Activated gamma-delta T cell treated with Interleukin-2 at 50 U/mL for 16 hours (primary cell): Measurements from ENCODE around the gene CAPN11.

Source experiments
- DNase-seq: peaks from one replicate; pipeline ENCODE4 v3.0.0-alpha.2; 2020

Gene CAPN11

DNA sequence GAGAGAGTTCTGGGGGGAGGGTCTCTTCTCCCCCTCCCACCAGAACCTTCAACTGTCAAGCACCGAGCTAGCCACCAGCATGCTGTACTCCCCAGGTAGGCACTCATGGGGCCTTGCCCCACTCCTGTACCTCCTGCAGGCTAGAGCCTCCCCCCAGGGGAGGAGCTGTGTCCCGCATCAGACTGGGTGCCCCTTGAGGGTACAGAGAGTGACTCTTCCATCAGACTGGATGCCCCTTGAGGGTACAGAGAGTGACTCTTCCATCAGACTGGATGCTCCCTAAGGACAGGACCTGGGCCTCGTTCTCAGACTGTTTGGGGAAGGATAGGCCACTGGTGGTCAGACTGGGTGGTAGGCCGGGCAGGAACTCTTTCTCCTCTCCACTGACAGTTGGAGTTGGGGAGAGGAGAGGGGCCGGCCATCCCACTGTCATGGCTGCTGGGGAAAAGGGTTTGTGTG, at the start of gene CAPN11:
TSS of gene CAPN11 (plus strand) at position 51 of the 459 bp plus-strand sequence. CDS start at position 80, 29 bp downstream.
- DNase-seq: no peak

DNA sequence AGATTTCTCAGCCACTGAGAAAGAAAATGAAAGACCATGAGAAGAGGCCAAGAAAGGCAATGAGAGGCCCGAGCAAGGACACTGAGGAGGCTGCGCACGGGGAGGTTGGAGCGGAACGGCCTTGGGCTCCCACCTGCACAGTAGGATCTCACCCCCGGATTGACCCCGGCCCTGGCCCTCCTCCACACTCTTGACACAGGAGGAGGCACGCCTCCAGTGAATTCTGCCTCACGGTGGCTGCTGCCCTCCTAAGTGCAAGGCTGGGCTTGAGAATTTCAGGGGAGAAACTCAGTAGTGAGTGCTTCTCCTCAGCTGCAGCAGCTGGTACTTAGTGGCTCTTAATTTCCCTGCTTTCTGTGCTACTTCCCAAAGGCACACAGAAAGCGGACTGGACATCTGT, 49.4 kb upstream of the CAPN11 start:
- DNase-seq: no peak

DNA sequence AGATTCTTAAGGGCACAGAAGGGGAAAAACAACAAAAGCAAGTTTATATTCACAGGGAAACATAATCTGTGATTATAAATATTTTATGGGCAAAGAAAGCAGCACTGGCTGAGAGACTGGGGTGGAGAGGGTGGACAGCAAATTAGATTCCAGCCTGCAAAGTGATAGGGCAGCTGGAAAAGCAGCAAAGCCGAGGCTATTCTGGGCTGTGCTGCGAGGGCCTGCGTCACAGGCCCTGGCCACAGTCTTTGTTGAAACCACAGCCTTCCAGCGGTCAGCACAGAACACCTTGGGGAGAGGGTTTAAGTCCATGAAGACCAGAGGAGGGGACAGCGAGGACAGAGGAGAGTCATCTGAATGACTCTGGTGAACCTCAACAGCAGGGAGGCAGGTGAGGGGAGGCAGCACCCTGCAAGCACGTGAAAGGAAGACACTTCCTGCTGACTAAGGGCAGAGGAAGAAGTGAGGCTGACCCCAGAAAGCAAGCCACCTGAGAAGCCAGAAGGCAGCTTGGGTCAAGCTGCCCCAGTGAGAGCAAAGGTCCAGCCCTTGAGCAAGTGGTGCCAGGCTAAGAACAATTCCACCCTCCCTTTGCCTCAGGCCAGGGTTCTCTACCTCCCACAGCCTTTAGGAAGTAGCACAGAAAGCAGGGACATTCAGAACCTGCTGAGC, 48.5 kb upstream of the CAPN11 start:
- no peak for DNase-seq

DNA sequence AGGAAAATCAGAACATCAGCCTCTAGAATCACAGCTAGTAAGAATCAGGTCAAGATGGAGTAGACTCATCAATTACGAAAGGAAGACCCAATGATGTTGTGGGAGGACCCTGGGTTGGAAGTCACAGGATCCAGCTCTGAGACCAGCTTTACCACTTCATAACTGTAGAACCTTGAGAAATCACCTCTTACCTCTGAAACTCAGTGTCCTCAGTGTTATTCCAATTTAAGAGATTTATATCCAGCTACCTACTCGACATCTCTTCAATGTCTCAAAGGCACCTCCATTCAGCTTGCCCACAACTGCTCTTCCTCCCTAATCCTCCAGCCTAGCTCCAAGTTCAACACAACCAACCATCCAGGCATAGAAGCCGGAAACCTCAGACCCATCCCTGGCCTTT, 47.7 kb upstream of the CAPN11 start:
- DNase-seq: no peak

DNA sequence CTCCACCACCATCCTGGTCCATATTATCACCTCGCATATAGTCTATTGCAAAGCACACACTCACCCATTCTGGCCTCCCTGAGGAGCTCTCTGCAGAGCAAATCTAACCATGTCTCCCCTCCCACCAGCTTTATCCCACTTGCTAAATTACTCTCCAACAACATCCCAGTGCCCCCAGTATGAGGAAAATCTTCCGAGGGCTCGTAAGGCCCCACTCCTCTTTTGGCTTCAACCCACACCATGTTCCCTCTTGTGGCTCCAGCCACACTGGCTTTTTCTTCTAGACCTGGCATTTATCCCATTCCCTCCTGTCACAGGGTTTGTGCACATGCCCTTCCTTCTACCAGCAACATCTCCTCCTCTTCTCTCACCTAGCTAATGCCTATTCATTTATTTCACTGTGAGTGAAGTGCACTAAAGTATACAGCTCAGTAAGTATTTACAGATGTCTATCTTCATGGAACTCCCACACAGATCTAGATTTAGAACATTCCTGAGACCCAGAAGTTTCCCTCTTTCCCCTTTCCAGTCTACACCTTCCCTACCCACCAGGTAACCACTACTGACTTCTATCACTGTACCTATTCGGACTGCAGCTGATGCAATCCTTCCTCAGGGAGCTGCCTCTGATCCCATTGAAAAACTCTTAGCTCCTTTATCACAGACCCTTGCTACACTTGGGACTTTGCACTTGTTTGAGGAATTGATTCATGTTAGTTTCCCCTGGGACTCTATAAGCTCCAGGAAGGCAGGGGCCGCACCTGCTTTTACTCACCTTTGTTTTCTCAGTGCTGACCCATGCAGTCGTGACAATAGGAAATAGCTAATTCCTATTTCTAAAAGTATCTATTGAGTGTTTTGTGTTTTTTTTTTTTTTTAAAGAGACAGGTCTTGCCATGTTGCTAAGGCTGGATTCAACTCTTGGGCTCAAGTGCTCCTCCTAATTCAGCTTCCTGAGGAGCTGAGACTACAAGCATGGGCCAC, 46.9 kb upstream of the CAPN11 start:
- no peak for DNase-seq

DNA sequence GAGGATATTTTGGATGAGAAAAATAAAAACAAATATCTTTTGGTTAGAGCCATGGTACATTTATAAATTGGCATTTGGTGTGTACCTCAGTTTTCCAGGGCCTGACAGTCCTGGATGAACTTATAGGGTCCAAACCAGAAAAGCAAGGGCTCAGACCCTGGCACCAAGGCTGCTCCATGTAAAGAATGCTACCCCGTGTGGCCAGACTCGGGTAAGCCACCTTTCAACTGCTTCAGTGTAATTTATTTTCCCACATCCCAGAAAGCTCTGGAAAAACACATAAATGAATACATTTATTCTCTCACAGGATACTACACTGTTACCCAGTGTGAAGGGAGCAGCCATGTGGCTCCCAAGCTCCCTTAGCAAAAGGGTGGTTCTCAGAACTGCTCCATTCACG, 45.2 kb upstream of the CAPN11 start:
- DNase-seq: no peak

DNA sequence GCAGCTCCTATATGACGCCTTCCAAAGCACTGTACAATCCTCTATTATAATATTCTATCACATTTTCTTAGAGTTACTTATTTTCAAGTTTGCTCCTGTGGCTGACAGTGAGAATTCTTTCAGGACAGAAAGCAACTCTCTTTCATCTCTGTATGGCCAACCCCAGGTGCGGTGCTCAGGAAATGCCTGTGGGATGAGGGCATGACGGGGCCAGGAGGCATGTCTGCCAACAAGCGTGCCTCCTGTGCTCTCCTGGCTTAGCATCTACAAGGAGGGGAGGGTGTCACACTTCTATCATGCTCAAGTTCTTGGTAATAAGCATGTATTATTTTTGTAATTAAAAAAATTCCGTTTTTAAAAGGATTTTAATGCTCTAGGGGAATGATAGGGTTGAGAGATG, 42.8 kb upstream of the CAPN11 start:
- no peak for DNase-seq

DNA sequence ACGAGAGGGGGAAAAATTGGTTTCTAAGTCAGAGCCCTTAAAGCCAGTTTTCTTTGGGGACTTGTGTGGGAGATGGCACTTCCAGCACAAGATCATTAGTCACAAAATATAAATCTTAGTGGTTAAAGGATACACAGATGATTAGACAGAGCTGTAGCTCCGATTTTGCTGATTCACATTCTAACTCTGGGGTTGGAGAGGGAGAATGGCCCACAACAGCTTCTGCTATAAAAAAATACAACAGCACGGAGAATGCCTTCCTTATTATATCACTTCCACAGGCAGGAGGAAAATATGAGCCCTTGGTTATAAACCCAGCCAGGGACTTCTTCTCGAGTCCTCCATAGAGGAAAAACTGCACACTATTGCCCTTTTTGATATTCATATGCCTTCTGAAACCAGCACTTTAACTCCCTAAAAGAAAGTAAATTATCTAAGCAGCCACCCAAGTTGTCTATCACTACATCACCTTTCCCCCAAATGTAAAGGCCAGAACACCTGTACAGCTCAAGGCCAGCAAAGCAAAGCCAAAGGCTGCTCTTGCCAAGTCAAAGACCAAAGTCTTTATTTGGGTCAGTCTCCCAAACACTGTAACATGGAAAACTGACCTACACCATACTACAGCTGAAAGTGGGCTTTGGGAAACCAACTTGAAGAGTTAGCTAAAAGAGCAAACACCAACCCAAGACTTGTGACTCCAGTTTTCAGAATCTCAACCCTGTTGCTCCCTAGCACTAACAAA, 41.8 kb upstream of the CAPN11 start:
- DNase-seq: no peak

DNA sequence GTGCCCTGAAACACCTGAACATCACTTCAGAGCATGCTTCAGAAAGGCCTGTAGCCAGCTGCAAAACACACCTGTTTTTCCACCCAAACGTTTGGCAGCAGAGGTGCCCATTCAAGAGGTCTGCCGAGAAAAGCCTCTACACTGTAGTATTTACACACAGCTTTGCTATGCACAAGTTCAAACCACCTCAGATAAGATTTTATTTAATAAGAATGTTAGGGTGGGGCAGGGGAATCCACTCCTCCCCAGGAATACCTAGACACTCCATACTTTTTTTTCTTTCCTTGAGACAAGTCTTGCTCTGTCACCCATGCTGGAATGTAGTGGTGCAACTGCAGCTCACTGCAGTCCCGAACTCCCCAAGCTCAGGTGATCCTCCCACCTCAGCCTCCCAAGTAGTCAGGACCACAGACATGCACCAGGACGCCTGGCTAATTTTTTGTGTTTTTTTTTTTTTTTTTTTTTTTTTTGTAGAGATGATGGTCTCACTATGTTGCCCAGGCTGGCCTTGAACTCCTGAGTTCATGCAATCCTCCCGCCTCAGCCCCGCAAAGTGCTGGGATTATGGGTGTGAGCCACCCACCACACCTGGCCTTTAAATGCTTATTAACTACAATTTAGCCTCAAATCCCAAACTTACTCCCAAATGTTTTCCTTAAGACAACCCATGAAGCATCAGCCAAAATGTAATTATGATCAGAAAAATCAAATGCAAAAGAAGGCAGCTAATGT, 41.1 kb upstream of the CAPN11 start:
- DNase-seq: no peak

DNA sequence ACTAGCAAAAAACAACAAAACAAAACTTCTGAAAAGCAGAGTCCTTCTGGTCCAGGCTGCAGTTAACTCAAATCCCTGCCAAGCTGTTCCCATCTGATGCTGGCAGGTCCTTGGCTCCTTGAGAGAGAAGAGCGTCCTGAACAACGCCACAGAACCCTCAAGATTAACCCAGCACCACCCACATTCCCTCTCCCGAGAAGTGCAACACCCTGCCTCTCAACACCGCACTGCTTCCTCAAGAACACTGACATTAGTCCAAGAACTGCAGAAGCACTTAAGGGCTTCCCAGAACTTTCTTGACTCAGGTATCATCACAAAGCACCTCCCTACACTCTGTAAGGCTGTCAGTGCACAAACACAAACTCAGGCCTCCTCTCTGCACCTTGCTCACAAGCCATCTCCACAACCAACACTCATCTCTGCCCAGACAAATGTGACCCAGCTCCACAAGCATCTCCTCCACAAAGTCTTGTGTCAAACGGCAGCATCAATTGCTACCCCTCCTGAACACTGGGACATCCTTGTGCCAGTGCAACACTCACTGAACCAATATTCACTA, 38.8 kb upstream of the CAPN11 start:
- DNase-seq: no peak

DNA sequence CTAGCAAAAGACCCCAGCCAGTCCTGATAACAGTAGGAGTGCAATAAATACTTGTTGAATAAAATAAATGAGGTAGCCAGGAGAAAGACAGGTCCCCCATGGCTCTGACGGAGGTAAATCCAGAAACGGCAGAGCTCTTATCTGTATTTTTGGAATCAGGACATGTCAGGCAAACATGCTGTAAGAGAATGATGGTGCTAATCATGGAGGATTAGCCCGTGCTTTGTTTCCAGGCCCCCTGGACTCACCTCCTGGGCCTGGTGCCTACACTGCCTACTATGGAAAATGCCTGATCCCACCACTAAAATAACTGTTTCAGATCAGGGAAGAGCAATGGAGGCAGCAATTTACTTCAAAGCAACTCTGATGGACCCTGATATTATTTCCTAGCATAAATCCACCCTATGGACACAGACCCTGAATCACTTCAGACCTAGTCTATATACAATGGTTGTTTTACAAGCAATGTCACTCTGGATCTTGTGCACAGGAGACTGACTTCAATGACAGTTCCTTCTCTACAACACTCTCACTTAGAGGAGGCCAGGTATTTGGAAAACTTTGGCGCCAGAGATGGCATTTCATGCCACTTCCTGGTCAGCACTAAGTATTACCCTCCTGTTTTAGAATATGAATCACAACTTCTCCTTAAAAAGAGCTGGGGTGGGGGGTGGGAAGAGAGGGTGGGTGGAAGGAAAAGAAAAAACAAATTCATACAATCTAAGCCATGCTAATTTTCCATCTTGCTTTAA, 37.8 kb upstream of the CAPN11 start:
- no peak for DNase-seq

DNA sequence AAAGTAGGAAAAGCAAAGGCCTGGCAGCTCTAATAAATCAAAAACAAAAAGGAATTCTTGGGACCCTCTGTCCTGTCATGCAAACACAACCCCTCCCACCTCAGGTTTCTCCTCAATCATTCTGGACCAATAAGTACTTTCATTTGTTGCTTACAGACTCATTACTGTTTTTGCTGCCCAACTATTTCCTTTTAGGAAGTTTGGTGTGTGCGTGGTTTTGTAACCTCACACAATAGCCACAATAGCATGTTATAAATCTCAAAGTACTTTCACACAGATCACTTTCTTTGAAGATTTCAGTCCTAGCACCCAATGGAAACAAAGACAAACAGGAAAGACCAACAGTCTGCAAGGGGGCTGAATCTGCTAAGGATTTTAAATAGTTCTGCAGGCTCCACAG, 35.8 kb upstream of the CAPN11 start:
- no peak for DNase-seq

DNA sequence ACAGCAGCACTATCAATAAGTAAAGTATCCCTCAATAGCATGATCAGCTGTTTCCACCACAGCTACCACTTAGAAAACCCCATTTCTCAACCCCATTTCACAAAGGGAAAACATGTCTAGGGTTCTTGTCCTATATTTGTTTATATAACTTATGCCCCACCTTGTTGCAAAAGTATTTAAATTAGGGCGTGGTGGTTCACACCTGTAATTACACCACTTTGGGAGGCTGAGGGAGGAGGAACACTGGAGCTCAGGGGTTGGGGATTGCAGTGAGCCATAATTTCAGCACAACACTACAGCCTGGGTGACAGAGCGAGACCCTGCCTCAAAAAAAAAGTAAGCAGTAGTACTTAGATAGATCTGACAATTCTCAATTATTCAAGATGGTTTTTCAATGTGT, 35.1 kb upstream of the CAPN11 start:
- no peak for DNase-seq

DNA sequence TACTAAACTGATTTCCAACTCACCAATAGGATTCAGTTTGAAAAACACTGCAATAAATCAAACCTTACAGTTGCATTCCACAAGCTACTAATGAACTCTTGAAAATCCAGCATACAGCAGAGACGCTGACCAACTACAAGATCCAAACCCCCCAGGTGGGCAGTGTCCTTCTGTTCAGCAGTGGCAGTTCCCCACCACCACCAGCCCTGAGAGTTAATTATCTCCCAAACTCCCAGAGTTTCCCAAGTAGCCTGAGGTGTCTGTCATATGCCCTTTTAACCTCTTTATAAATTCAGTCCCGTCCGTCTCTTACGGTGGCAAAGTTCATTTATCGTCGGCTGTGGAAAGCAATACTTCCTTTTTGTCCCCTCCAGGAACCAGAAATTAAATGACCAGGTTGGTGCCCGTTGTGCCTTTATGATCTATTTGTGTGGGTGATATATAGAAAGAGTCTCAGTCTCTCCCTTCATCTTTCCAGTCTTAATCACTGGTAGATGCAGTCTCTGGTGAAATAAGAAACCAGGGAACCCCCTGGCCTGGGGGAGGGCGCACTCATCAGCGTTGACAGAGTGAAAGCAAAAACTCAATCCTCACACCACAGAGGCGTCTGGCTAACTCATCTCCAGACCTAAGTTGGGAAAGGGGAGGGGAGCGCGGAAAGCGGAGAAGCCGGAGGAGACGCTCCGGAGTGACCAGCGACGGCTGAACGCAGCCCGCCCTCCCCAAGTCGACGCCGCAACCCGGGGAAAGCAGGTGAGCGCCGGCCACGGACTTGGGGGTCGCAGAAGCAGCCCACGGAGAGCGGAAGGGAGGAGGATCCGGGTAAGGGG, 32.1 kb upstream of the CAPN11 start:
- peak; percentile 44 for DNase-seq

DNA sequence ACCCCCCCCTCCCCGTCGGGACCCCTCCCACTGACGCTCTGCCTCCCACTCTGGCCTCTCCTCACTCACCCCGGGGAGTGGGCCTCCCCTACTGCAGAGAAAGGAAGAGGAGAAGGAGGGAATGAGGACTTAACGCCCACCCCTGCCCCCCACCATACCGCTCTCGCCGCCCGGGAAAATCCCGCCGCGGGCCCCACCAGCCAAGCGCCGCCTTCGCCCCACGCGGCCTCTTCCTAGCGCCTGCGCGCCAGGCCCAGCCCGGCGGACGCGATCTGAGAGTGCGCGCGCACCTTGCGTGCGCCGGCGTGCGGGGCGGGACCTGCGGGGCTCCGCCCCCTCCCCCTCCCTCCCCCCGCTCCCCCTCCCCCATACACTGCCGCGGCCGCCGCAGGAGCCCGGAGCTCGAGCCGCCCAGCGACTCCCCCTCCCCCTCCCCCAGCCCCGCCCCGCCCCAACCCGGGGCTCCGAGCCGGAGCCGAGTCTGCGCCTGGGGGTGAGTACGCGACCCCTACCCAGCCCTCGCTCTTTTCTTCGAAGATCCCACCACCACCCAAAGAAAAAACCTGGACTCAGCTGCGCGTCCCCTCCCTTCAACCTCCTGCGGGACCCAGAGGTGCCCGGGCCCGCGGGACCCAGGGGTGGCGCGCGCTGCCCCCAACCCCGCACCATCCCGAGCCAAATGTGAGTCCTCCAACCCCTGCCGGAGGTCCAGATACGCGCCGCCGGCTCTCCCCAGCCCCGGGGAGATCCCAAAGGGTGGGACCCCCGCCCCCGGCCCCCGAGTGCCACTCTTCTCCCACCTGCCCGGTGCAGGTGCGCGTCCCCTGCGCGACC, 31.2 kb upstream of the CAPN11 start, which contains the start of the genes MRPL14 and TMEM63B:
TSS of gene MRPL14 (minus strand) at position 267 of the 834 bp plus-strand sequence. CDS start 10,841 bp downstream, outside the sequence.
TSS of gene TMEM63B (plus strand) at position 369 of the 834 bp plus-strand sequence. CDS start 7,031 bp downstream, outside the sequence.
- DNase-seq: peak; percentile 87

DNA sequence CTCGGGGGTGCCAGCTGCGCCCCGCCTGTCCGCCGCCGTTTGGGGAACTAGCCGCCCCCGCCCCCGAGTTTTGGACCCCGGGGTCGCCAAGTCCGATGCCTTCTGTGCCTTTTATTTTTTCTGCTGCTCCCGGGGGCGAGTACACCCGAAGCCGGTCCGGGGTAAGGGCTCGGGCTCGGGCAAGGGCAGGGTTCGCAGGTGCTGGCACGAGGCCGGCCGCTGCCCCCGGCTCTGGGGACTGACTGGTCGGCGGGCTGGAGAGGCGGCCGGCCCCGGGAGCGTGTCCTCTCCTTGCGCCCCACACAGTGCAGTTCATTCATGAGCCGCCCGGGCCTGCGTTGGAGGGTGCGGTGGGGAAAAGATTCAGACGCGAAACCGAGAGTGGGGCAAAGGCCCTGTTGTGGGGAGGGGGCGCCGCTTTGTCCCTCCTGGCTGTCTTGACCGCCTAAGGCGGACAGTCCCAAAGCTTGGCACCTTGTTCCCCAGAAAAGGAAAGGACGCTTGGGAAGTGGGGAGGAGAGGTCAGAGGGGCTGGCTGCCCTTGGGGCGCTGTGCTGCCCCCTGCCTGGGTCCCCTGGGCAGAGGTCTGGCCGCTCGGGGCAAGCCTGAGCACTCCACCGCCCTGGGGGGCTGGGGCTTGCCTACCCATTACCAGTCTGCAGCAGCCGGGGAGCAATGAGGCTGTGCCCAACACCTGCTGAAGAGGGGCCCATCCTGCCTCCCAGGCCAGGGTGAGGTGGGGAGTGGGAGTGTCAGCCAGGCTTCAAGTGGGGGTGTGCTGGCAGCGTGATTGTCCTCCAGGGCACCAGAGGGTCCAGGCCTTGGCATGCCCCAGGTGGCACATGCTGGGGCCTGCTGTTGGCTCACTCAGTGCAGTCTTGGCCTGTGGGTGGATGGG, 30.4 kb upstream of the CAPN11 start:
- no peak for DNase-seq

DNA sequence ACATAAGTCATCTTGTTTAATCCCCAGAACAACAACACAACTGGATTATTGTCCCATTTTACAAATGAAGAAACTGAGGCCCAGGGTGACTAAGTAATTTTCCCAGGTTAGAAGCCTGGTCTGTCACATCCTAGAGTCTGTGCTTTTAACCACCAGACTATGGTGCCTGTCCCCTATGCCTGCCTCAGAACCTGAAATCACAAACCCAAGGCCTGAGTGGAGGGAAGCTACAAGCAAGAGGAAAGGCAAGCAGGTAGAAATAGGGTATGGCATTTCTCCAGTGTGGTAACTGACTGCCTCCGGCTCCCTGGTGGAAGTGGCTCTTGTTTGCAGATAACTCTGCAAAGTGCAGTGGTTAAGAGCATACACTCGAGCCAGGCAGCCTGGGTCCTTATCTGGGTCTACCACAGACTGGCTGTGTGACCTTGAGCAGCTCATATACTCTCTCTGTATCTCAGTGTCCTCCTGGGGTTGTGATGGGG, 28.7 kb upstream of the CAPN11 start:
- DNase-seq: no peak

DNA sequence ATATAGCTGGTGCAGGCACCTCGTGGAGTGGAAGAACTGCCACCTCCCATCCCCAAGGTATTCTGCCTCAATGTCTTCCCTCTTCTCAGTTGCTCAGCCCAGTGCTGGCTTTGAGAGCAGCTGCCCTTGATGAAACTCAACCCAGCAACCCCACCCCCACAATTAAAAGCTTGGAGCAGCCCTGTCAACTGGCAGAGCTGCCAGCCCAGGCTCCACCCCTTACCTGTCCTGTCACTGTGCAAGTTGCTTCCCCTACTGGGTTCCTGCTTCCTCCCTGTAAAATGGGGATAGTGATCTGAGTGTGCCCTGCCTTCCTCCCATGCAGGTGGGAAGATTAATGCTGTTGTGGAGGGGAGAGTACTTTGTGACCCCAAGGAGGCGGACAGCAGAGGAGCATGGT, 26.7 kb upstream of the CAPN11 start:
- DNase-seq: no peak
